ENCODE results near the gene TBKBP1. TPM values are rescaled to one million over a fixed set of nuclear protein-coding genes. Genes with fewer than 3 reads are reported as not detected.

TBKBP1 gene
- total RNA-seq, 3 donors from 2014 or later = 4.5 to 11.5 (median 8.3) TPM

DNA sequence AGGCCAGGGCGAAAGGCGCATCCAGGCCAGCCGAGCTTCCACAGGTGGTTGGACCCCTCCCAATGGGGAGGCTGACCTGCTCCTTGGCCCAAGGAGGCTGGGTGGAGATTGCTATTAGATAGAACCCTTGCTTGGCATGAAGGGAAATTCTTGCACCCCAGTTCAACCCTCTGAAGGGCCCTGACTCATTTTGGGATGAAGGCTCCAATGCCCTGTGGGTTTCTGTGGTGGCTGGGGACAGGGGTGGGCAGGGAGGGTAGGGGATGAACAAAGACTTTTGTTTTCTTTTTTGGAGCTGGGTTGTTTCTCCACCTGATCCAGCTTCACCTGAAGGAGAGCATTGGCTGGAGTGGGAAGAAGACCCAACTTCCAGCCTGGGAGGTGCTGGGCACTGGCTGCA lies 22.4 kb downstream of the TBKBP1 start:
- no peaks in the 10 kb centered on the region for H3K9me3 ChIP-seq
- H3K4me3 ChIP-seq = no peak overlapping the region
- TF ChIP-seq, protein P1, sequence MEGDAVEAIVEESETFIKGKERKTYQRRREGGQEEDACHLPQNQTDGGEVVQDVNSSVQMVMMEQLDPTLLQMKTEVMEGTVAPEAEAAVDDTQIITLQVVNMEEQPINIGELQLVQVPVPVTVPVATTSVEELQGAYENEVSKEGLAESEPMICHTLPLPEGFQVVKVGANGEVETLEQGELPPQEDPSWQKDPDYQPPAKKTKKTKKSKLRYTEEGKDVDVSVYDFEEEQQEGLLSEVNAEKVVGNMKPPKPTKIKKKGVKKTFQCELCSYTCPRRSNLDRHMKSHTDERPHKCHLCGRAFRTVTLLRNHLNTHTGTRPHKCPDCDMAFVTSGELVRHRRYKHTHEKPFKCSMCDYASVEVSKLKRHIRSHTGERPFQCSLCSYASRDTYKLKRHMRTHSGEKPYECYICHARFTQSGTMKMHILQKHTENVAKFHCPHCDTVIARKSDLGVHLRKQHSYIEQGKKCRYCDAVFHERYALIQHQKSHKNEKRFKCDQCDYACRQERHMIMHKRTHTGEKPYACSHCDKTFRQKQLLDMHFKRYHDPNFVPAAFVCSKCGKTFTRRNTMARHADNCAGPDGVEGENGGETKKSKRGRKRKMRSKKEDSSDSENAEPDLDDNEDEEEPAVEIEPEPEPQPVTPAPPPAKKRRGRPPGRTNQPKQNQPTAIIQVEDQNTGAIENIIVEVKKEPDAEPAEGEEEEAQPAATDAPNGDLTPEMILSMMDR (IDR thresholded peaks at IDR 0.05) = no peak
- no peak for TF ChIP-seq POLR2AphosphoS5 (IDR thresholded peaks at IDR 0.05)
- TF ChIP-seq POLR2A (IDR thresholded peaks at IDR 0.05) = no peak
- DNase-seq (ENCODE audit: low spot score in 2 of 2) = no peak
- H3K36me3 ChIP-seq = no peaks in the 10 kb centered on the region
- H3K27me3 ChIP-seq = peaks cover 0 to 6% of the 10 kb centered on the region in 2 donors
- intact Hi-C loops (cut with DNase I; ENCODE audit: low total_unique reads) = no loop called here
- no peak overlapping the region for H3K27ac ChIP-seq
- H3K4me1 ChIP-seq = peaks cover 0 to 2% of the 10 kb centered on the region in 2 donors

DNA sequence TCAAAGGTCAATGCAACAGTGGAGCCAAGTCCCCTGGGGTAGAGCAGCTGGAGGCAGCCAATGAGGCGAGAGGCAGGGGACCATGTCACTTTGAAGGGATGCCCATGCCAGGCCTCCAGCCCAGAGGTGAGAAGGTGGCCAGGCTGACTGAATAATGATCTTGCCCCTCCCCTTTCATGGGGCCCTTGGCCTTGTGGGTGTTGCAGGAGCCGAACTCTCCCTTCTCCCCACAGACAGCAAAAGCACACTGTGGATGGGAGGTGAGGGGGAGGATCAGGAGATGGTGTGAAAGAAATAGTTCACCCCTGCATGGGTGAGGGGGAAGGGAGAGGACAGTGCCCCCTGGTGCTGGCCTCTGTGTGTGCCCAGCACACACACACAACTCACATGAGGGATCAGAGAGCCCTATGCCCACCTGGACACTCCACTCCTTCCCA lies 23.3 kb downstream of the TBKBP1 start:
- intact Hi-C loops (cut with DNase I; ENCODE audit: low total_unique reads) = no loop called here
- TF ChIP-seq POLR2AphosphoS5 (IDR thresholded peaks at IDR 0.05) (no peak), POLR2A (IDR thresholded peaks at IDR 0.05) (no peak)
- TF ChIP-seq, protein P1 (IDR thresholded peaks at IDR 0.05) = no peak
- no peak overlapping the region for H3K27ac ChIP-seq
- peaks cover 0 to 15% of the 10 kb centered on the region in 2 donors for H3K27me3 ChIP-seq
- H3K4me3 ChIP-seq = no peak overlapping the region
- no peak for DNase-seq (ENCODE audit: low spot score in 2 of 2)
- H3K36me3 ChIP-seq = no peaks in the 10 kb centered on the region
- no peaks in the 10 kb centered on the region for H3K9me3 ChIP-seq
- peaks cover 0 to 5% of the 10 kb centered on the region in 2 donors for H3K4me1 ChIP-seq

DNA sequence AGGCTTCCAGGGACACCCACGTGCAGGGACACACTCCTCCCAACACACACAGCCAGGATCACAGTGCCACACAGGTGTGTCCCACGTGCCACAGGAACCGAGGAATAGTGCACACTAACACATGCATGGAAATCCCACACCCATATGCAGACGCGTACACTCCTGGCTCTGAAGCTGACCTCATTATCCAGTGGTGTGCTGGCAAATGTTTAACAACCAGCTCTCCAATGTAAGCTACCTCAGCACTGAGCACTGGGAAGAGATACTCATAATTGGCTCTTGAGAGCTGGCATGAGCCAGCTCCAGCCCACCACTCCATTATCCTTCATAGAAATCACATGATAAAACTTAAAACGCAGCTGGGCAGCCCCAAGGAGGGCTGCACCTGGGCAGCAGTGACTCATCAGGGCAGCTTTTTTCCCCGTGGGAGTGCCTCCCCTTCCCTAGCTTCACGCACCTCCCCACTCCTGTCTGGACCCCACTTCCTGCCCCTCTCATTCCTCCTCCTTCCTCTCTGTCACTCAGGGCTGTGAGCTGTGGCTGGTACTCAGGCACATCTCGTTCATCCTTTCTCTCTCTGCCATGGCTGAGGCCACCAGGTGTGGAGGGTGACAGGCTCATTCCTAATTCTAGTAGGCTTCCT lies 24.1 kb downstream of the TBKBP1 start:
- Histone ChIP-seq H3K9me3 (no peaks in the 10 kb centered on the region), H3K27ac (no peak overlapping the region), H3K4me3 (no peak overlapping the region), H3K36me3 (no peaks in the 10 kb centered on the region), H3K27me3 (peaks cover 0 to 18% of the 10 kb centered on the region in 2 donors), H3K4me1 (peaks cover 0 to 5% of the 10 kb centered on the region in 2 donors)
- intact Hi-C loops (cut with DNase I; ENCODE audit: low total_unique reads) = no loop called here
- no peak for DNase-seq (ENCODE audit: low spot score in 2 of 2)
- TF ChIP-seq POLR2AphosphoS5 (IDR thresholded peaks at IDR 0.05) = no peak
- TF ChIP-seq POLR2A (IDR thresholded peaks at IDR 0.05) = no peak
- TF ChIP-seq, protein P1 (IDR thresholded peaks at IDR 0.05) = no peak

DNA sequence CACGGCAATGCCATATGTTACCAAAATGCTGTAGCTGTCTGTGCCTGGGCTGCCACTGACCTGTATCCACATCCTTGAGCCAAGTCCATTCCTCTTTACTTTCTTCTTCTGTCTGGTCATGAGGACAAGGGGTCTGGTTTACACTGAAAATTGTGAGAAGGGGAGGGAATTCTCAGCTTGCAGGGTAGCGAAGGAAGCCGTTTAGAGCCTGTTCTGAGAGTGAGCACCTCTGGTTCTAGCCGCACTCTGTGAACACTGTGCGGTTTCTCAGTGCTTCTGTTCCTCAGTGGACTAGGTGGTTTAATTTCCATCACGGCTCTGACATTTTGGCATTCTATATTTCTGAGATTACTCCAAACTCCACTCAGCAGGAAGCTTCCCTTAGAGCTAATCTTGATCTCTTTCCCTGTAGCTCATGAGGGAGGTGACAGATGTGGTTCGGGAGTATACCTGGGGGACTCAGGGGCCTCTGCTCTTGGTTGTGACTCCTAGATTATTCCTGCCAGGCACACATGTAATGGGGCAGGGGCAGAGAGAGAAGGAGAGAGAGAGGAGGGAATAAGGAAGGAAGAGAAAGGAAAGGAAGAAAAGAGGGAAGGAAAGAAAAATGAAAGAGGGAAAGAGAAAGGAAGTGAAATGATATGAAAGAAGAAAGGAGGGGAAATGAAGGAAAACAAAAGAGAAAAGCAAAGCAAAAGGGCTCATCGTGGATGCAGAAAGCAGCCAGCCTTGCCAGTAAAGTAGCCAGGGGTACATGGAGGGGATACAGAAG lies 24.9 kb downstream of the TBKBP1 start:
- peaks cover 0 to 18% of the 10 kb centered on the region in 2 donors for H3K27me3 ChIP-seq
- no peak for DNase-seq (ENCODE audit: low spot score in 2 of 2)
- no peaks in the 10 kb centered on the region for H3K9me3 ChIP-seq
- no peak overlapping the region for H3K27ac ChIP-seq
- H3K4me1 ChIP-seq = peaks cover 0 to 5% of the 10 kb centered on the region in 2 donors
- no peaks in the 10 kb centered on the region for H3K36me3 ChIP-seq
- intact Hi-C loops (cut with DNase I; ENCODE audit: low total_unique reads) = no loop called here
- no peak overlapping the region for H3K4me3 ChIP-seq
- TF ChIP-seq POLR2AphosphoS5 (IDR thresholded peaks at IDR 0.05) (no peak), POLR2A (IDR thresholded peaks at IDR 0.05) (no peak)
- TF ChIP-seq, protein P1 (IDR thresholded peaks at IDR 0.05) = no peak

All from breast epithelium (tissue), 4 donors.